CD14-positive monocyte (primary cell): ENCODE results near the gene GNAS. TPM values are rescaled to one million over a fixed set of nuclear protein-coding genes. Genes with fewer than 3 reads are reported as not detected.

Source experiments
- DNase-seq, 3 donors: peaks; one replicate each; pipeline ENCODE4 v3.0.0-alpha.2; 2011 to 2022
- H2AFZ ChIP-seq: 2 replicates; pipeline ENCODE4 v1.6.0; 2012; ENCODE audit warnings: mild to moderate bottlenecking, low read depth, low read length, inconsistent platforms; ENCODE audit not compliant: insufficient read depth, poor library complexity, severe bottlenecking
- H3K27ac ChIP-seq, 2 donors: 1 replicate in 1 of 2; 2 replicates in 1 of 2; pipeline ENCODE4 v1.5.1; 2012 to 2013; ENCODE audit warnings: low read length in 2 of 2, control low read depth in 1 of 2, inconsistent platforms in 1 of 2, low read depth in 1 of 2, mild to moderate bottlenecking in 1 of 2
- H3K27me3 ChIP-seq, 2 donors: one replicate each; pipeline versions ENCODE4 v1.6.0 to v1.6.1; 2011 to 2013; ENCODE audit warnings: low read length in 2 of 2; ENCODE audit not compliant: control insufficient read depth in 2 of 2, insufficient read depth in 2 of 2
- H3K36me3 ChIP-seq, 2 donors: replicated peaks in 1 of 2; 1 replicate in 1 of 2; 2 replicates in 1 of 2; pipeline versions ENCODE4 v1.5.1 to v1.6.1; 2012 to 2013; ENCODE audit warnings: low read length in 2 of 2, control low read depth in 1 of 2, inconsistent platforms in 1 of 2, mild to moderate bottlenecking in 1 of 2; ENCODE audit not compliant: insufficient read depth in 2 of 2, control insufficient read depth in 1 of 2
- H3K4me1 ChIP-seq, 2 donors: 1 replicate in 1 of 2; 2 replicates in 1 of 2; pipeline versions ENCODE4 v1.5.1 to v1.6.1; 2012 to 2013; ENCODE audit warnings: low read length in 2 of 2, control low read depth in 1 of 2, inconsistent platforms in 1 of 2, mild to moderate bottlenecking in 1 of 2, moderate library complexity in 1 of 2; ENCODE audit not compliant: insufficient read depth in 2 of 2, control insufficient read depth in 1 of 2
- H3K4me2 ChIP-seq: replicated peaks from 2 replicates; pipeline ENCODE3; 2012; ENCODE audit warnings: low read length, moderate library complexity, mild to moderate bottlenecking; ENCODE audit not compliant: poor library complexity, severe bottlenecking; ENCODE audit errors: extremely low read depth
- H3K4me3 ChIP-seq, 3 experiments: fragments of 200-600 bp in 1 of 3; sonication (generic) in 1 of 3; replicated peaks in 1 of 3; 1 replicate in 2 of 3; 2 replicates in 1 of 3; pipeline ENCODE4 v1.5.1; 2011 to 2013; ENCODE audit warnings: low read length in 3 of 3, mild to moderate bottlenecking in 3 of 3, control low read depth in 2 of 3, low read depth in 2 of 3, inconsistent platforms in 1 of 3, moderate library complexity in 1 of 3
- H3K79me2 ChIP-seq: 2 replicates; pipeline ENCODE4 v1.6.0; 2012; ENCODE audit warnings: mild to moderate bottlenecking, control low read depth, inconsistent platforms, low read length, moderate library complexity; ENCODE audit not compliant: insufficient read depth
- H3K9ac ChIP-seq: 2 replicates; pipeline ENCODE4 v1.6.0; 2017; ENCODE audit warnings: low read length, mild to moderate bottlenecking; ENCODE audit not compliant: insufficient read depth, poor library complexity, severe bottlenecking
- H3K9me3 ChIP-seq, 2 donors: replicated peaks in 1 of 2; 1 replicate in 1 of 2; 2 replicates in 1 of 2; pipeline versions ENCODE4 v1.5.1 to v1.6.1; 2012 to 2013; ENCODE audit warnings: low read length in 2 of 2, control low read depth in 1 of 2; ENCODE audit not compliant: control insufficient read depth in 1 of 2, insufficient read depth in 1 of 2
- H4K20me1 ChIP-seq: 2 replicates; pipeline ENCODE4 v1.6.0; 2012; ENCODE audit warnings: mild to moderate bottlenecking, low read length, control low read depth, moderate library complexity; ENCODE audit not compliant: insufficient read depth
- H3K27ac Mint-ChIP-seq, 7 donors: one replicate each; pipeline ENCODE4 v1.8.0; 2020; ENCODE audit warnings: mild to moderate bottlenecking in 7 of 7, mixed read lengths in 7 of 7, moderate library complexity in 6 of 7, inconsistent platforms in 2 of 7
- H3K27me3 Mint-ChIP-seq, 3 donors: one replicate each; pipeline ENCODE4 v1.8.0; 2021 to 2022; ENCODE audit warnings: low read depth in 3 of 3, mild to moderate bottlenecking in 3 of 3, mixed read lengths in 3 of 3, moderate library complexity in 3 of 3, inconsistent platforms in 1 of 3
- H3K36me3 Mint-ChIP-seq, 2 donors: one replicate each; pipeline ENCODE4 v1.8.0; 2020; ENCODE audit warnings: mixed read lengths in 2 of 2, inconsistent platforms in 1 of 2, mild to moderate bottlenecking in 1 of 2
- H3K4me1 Mint-ChIP-seq: one replicate; pipeline ENCODE4 v1.8.0; 2020; ENCODE audit warnings: mild to moderate bottlenecking, mixed read lengths
- H3K4me3 Mint-ChIP-seq, 2 donors: one replicate each; pipeline ENCODE4 v1.8.0; 2020; ENCODE audit warnings: mild to moderate bottlenecking in 2 of 2, mixed read lengths in 2 of 2, moderate library complexity in 1 of 2
- H3K9me3 Mint-ChIP-seq, 7 donors: one replicate each; pipeline ENCODE4 v1.8.0; 2020 to 2022; ENCODE audit warnings: mixed read lengths in 7 of 7, mild to moderate bottlenecking in 6 of 7, moderate library complexity in 6 of 7, inconsistent platforms in 2 of 7
- CTCF ChIP-seq: fragments of 200-600 bp; IDR thresholded peaks from one replicate; pipeline ENCODE4 v1.8.0; 2022; ENCODE audit warnings: antibody characterized with exemption, mild to moderate bottlenecking
- WGBS: methylation state at CpG from one replicate; pipeline ENCODE4 v1.1.5; 2013; ENCODE audit warnings: missing lambda C conversion rate; ENCODE audit not compliant: insufficient coverage; 5-methylcytosine and 5-hydroxymethylcytosine counted together
- intact Hi-C, 2 donors: fragments of 100-400 bp; cut with micrococcal nuclease; formaldehyde crosslinking; loops; one replicate each; pipeline versions ENCODE4 v1.15.0 to v1.15.1; 2023
- polyA plus RNA-seq, 3 donors: library from polyadenylated mRNA; depleted of rRNA in 1 of 3; unstranded in 2 of 3; stranded (reverse) in 1 of 3; fragments of 300-500 nt in 2 of 3; fragments of >200 nt in 1 of 3; fragmentation: Illumina TruSeq in 2 of 3; gene quantifications; 1 replicate in 2 of 3; 2 replicates in 1 of 3; pipeline ENCODE4 v1.2.3, GENCODE V29; 2012 to 2021

Gene GNAS
- polyA plus RNA-seq, 3 donors = 109 to 1,105 (median 124) TPM

GRCh38 chr20:58895448-58896180 is 43.1 kb downstream of the GNAS start:
- H3K27ac ChIP-seq = no peak overlapping the region
- peaks cover 12 to 43% of the 10 kb centered on the region in 2 donors for H3K36me3 ChIP-seq
- TF ChIP-seq CTCF = no peak
- no peak overlapping the region for H3K4me3 Mint-ChIP-seq
- no peak overlapping the region for H3K9ac ChIP-seq
- 93% methylated on average over 8 of the region's 13 CpGs for WGBS
- H3K4me1 Mint-ChIP-seq = peaks cover 57% of the 10 kb centered on the region
- H3K36me3 Mint-ChIP-seq = peaks cover 26 to 36% of the 10 kb centered on the region in 2 donors
- H3K27me3 Mint-ChIP-seq = no peaks in the 10 kb centered on the region
- no peaks in the 10 kb centered on the region for H3K9me3 Mint-ChIP-seq
- H3K4me2 ChIP-seq = peak overlapping the region; percentile 4
- peak overlapping the region in 3 of 7 donors; percentile 36 to 79 (median 41) for H3K27ac Mint-ChIP-seq
- H4K20me1 ChIP-seq = peaks cover 79% of the 10 kb centered on the region
- H3K27me3 ChIP-seq = no peaks in the 10 kb centered on the region
- no peaks in the 10 kb centered on the region for H3K9me3 ChIP-seq
- no peak overlapping the region for H2AFZ ChIP-seq
- no peak overlapping the region for H3K4me3 ChIP-seq
- H3K4me1 ChIP-seq = peaks cover 41 to 59% of the 10 kb centered on the region in 2 donors
- intact Hi-C loops = loop anchor here (5.0 to 10.0 kb wide), 3 partner anchors 139 to 241 kb away; partner anchors contain the start of genes ATP5F1E (in 1 of the 2), PRELID3B (in 1 of the 2) and STX16 (in 1 of the 2)
- no peak for DNase-seq
- peaks cover 88% of the 10 kb centered on the region for H3K79me2 ChIP-seq

GRCh38 chr20:58896820-58897219 is 44.3 kb downstream of the GNAS start:
- peaks cover 100% of the 10 kb centered on the region for H3K79me2 ChIP-seq
- Mint-ChIP-seq H3K4me1 (peaks cover 57% of the 10 kb centered on the region), H3K36me3 (peaks cover 26 to 46% of the 10 kb centered on the region in 2 donors), H3K4me3 (no peak overlapping the region), H3K27me3 (no peaks in the 10 kb centered on the region), H3K9me3 (no peaks in the 10 kb centered on the region), H3K27ac (peak overlapping the region in 3 of 7 donors; percentile 14 to 32 (median 25))
- peaks cover 91% of the 10 kb centered on the region for H4K20me1 ChIP-seq
- WGBS = 40% methylated on average over 1 of the region's 3 CpGs
- no peak for TF ChIP-seq CTCF
- peaks cover 12 to 54% of the 10 kb centered on the region in 2 donors for H3K36me3 ChIP-seq
- H2AFZ ChIP-seq = no peak overlapping the region
- no peak overlapping the region for H3K27ac ChIP-seq
- intact Hi-C loops = loop anchor here (5.0 to 10.0 kb wide), 3 partner anchors 138 to 242 kb away; partner anchors contain the start of genes ATP5F1E (in 1 of the 2), PRELID3B (in 1 of the 2) and STX16 (in 1 of the 2)
- no peak for DNase-seq
- no peak overlapping the region for H3K4me2 ChIP-seq
- no peaks in the 10 kb centered on the region for H3K9me3 ChIP-seq
- H3K9ac ChIP-seq = no peak overlapping the region
- H3K27me3 ChIP-seq = no peaks in the 10 kb centered on the region
- H3K4me1 ChIP-seq = peaks cover 41 to 58% of the 10 kb centered on the region in 2 donors
- no peak overlapping the region for H3K4me3 ChIP-seq
